NB4 (cell line): ENCODE measurements around the gene RABL6.

Experiments
- CTCF ChIP-seq: IDR thresholded peaks from one replicate; pipeline ENCODE4 v1.5.1; 2012; ENCODE audit warnings: low read depth, low read length
- MAX ChIP-seq: IDR thresholded peaks from 2 replicates; pipeline ENCODE4 v1.6.1; 2011; ENCODE audit warnings: low read depth, low read length
- MYC ChIP-seq: IDR thresholded peaks from 2 replicates; pipeline ENCODE4 v1.6.1; 2011; ENCODE audit warnings: low read depth, low read length
- POLR2A ChIP-seq: IDR thresholded peaks from 2 replicates; pipeline ENCODE4 v1.6.1; 2011; ENCODE audit warnings: mild to moderate bottlenecking; ENCODE audit not compliant: insufficient read length; ENCODE audit errors: extremely low read depth

- no peak for TF ChIP-seq POLR2A
- TF ChIP-seq MYC = no peak
- no peak for TF ChIP-seq CTCF
- TF ChIP-seq MAX = no peak
Measured at GRCh38 chr9:136782452-136782851, 25.3 kb upstream of the RABL6 start.
